Right hindlimb (tissue), 1 donor: Measurements from ENCODE around the gene PIK3CD.

Source experiments
- DNase-seq: peaks from one replicate; pipeline ENCODE4 v3.0.0-alpha.2; 2018

The PIK3CD gene

DNA sequence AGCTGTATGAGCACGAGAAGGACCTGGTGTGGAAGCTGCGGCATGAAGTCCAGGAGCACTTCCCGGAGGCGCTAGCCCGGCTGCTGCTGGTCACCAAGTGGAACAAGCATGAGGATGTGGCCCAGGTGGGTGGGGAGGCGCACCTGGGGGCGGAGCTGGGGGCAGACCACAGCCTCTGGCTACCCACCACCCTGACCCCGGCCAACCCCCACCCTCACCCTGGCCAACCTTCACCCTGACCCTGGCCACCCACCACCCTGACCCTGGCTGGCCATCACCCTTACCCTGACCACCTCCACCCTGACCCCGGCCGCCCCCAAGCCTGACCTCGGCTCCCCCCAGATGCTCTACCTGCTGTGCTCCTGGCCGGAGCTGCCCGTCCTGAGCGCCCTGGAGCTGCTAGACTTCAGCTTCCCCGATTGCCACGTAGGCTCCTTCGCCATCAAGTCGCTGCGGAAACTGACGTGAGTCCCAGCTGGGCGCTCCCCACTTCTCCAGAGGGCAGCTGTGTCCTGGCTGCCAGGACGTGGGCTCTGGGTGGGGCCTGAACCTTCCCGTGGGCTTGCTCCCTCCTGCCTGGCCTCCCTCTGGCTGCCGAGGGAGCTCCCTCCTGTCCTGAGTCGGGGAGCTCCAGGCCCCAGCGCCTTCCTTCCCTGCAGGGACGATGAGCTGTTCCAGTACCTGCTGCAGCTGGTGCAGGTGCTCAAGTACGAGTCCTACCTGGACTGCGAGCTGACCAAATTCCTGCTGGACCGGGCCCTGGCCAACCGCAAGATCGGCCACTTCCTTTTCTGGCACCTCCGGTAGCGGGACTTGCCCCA, 69.5 kb downstream of the PIK3CD start:
- DNase-seq: no peak

DNA sequence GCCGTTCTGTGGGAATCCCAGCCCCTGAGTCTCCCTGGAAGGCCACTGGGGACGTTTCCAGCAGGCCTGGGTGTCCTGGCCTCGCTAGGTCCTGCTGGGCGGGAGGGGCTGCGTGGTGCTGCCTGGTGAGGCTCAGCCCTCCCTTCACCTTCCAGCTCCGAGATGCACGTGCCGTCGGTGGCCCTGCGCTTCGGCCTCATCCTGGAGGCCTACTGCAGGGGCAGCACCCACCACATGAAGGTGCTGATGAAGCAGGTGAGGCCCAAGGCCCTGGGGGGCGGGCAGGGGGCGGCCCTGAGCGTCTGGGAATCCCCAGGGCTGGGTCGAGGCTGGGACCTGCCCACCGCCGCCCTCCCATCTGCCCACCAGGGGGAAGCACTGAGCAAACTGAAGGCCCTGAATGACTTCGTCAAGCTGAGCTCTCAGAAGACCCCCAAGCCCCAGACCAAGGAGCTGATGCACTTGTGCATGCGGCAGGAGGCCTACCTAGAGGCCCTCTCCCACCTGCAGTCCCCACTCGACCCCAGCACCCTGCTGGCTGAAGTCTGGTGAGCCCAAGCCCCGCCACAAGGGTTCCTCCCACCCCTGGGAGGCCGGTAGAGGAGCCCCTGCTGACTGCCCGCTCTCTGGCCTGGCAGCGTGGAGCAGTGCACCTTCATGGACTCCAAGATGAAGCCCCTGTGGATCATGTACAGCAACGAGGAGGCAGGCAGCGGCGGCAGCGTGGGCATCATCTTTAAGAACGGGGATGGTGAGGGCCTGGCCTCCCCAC, 70.3 kb downstream of the PIK3CD start:
- DNase-seq: no peak

DNA sequence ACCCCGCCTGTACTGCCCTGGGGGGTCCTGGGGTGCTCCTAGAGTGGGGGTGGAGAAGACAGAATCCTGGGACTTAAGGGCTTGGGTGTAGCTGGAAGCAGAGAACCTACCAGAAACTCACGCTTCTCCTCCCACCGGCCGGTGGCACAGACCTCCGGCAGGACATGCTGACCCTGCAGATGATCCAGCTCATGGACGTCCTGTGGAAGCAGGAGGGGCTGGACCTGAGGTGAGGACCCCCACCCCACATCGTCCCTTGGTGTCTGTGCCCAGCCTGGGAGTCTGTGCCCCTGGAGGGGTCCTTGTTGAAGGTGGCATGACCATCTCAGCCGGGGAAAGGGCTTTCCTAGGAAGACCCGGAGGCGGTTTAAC, 70.8 kb downstream of the PIK3CD start:
- DNase-seq: no peak

DNA sequence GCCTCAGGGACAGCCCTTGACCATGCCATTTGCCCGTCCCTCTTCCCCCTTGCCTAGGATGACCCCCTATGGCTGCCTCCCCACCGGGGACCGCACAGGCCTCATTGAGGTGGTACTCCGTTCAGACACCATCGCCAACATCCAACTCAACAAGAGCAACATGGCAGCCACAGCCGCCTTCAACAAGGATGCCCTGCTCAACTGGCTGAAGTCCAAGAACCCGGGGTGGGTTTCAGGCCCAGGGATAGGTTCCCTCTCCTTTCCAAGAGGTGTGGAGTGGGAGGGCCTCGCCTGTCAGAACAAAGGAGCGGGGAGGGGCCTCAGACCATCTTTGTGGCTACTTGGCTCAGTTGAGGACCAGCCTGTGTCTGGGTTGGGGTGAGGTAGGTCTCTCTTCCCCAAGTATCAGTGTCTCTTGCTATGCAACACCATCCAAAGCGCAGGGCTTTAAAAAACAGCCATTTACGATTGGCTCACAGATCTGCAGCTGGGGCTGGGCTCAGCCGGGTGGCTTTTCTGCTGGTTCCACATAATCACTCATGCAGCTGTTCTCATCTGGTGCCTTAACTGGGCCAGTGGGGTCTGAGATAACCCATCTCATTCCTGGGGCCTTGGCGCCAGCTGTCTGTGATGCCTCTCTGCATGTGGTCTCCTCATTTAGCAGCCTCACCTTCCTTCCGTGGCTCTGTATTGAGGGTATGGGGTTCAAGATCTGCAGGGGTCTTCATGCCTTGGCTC, 71.7 kb downstream of the PIK3CD start:
- no peak for DNase-seq

DNA sequence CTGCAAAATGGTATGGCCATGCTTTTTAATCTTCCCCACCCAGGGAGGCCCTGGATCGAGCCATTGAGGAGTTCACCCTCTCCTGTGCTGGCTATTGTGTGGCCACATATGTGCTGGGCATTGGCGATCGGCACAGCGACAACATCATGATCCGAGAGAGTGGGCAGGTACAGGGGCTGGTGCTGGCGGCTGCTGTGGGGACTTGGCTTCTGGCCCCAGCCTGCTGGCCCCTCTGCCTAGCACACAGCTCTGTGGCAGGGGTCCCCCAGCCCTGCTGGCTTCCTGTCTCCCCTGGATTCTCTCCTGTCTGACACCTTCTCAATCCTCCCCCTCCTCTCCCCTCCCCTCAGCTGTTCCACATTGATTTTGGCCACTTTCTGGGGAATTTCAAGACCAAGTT, 72.4 kb downstream of the PIK3CD start:
- no peak for DNase-seq

DNA sequence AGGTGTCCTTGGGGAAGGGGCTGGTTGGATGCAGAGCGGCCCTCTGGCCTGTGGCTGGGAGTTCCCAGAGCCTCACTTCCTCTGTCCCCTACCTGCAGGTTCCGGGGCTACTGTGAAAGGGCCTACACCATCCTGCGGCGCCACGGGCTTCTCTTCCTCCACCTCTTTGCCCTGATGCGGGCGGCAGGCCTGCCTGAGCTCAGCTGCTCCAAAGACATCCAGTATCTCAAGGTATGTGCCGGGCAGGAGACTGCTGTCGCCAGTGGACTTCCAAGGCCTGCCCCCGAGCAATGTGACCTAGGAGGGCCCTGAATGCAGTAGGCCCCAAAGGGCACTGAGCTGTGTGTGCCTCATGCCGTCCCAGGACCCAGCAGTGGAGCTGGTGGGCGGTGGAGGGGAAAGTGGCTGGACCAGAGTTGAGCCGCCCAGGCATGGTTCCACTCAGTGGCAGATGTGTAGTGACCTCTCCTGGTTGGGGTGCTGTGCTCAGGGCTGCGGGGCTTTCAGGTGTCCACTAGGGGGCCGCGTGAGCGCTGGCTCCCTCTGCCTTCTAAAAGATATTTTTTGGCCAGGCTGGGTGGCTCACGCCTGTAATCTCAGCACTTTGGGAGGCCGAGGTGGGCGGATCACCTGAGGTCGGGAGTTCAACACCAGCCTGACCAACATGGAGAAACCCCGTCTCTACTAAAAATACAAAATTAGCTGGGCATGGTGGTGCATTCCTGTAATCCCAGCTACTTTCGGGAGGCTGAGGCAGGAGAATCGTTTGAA, 73.4 kb downstream of the PIK3CD start:
- no peak for DNase-seq

DNA sequence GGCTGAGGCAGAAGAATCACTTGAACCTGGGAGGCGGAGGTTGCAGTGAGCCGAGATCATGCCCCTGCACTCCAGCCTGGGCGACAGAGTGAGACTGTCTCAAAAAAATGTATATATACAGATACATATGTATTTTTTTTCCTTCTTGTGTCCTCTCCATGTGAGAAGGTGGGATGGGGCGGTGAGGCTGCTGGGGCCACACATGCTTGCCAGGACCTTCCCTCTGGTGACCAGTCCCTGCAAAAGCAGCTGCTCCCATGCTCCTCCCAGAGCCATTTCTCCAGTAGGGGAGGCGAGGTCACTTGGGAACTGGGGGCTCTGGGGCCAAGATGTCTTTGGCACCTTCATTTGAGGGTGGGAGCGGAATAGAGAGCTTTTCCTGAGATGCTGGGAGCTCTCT, 74.9 kb downstream of the PIK3CD start:
- no peak for DNase-seq

DNA sequence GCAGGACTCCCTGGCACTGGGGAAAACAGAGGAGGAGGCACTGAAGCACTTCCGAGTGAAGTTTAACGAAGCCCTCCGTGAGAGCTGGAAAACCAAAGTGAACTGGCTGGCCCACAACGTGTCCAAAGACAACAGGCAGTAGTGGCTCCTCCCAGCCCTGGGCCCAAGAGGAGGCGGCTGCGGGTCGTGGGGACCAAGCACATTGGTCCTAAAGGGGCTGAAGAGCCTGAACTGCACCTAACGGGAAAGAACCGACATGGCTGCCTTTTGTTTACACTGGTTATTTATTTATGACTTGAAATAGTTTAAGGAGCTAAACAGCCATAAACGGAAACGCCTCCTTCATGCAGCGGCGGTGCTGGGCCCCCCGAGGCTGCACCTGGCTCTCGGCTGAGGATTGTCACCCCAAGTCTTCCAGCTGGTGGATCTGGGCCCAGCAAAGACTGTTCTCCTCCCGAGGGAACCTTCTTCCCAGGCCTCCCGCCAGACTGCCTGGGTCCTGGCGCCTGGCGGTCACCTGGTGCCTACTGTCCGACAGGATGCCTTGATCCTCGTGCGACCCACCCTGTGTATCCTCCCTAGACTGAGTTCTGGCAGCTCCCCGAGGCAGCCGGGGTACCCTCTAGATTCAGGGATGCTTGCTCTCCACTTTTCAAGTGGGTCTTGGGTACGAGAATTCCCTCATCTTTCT, 75.5 kb downstream of the PIK3CD start:
- no peak for DNase-seq

DNA sequence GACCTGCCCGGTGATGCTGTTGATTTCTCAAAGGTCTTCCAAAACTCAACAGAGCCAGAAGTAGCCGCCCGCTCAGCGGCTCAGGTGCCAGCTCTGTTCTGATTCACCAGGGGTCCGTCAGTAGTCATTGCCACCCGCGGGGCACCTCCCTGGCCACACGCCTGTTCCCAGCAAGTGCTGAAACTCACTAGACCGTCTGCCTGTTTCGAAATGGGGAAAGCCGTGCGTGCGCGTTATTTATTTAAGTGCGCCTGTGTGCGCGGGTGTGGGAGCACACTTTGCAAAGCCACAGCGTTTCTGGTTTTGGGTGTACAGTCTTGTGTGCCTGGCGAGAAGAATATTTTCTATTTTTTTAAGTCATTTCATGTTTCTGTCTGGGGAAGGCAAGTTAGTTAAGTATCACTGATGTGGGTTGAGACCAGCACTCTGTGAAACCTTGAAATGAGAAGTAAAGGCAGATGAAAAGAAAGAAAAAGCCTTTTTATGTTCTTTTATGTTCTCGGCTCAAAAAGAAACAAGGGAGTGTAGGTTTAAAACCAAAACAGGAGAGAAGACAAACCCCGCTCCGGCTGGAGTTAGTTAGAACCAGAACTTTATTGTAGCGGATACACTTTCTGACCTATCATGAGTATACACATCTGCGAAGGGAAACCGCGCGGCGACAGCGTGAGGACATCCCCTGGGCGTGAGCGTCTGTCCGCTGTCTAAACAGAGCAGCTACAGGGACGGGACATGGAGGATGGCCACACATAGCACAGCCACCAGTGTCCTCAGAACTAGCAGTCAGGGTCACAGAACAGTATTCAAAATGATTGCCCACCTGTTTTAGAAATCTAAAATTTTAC, 77.1 kb downstream of the PIK3CD start:
- DNase-seq: no peak

DNA sequence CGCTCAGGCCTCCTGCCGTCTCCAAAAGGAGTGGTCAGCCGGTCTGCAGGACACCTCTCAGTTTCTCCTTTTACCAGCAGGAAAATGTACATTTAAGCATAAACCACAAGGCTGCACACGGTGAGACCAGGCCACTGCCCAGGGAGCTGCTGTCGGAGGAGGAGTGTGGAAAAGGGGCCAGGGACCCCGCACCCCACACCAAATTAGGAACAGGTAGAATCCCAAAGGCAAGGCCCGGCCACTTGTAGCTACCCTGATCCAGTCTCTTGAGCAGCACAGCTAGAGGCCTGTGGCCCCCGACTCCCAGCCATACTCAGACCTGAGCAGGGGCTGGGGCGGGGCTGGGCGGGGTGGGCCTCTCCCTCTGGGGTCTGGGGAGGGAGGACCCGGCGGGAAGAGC, 78.0 kb downstream of the PIK3CD start:
- no peak for DNase-seq

DNA sequence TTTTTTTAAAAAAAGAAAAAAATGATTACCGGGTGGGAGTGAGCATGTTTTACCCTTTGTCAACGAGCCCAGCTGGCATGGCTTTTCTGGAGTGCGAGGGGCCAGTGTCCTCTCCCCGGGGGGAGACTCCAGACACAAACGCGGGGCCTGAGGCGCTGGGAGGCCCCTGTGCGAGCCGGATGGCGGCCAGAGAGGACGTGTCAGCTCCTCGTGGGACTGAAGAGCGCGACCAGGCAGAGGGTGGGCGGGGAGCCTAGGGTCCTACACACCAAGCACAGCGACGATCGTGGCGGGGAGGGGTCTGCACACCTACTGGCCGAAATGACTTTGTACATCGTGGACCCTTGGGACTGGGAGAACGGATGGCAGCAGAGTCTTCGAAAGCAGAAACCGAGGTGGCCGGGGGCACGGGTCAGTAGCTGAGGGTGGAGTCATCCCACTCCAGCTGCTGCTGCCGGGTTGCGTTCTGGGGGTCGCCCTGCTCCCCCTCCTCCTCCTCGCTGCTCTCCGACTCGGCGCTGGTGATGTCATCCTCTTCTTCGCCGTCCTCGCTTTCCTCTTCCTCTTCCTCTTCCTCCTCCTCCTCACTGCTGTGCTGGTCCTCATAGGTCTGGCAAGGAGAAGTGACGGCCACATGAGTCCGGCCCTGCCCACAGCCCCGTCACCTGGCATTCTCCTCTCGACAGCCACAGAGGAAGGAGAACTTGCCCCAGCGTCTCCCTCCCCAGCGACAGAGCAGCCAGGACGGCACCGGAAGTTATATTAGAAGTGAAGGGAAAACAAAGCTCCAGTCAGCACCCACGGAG, 78.8 kb downstream of the PIK3CD start:
- DNase-seq: no peak

DNA sequence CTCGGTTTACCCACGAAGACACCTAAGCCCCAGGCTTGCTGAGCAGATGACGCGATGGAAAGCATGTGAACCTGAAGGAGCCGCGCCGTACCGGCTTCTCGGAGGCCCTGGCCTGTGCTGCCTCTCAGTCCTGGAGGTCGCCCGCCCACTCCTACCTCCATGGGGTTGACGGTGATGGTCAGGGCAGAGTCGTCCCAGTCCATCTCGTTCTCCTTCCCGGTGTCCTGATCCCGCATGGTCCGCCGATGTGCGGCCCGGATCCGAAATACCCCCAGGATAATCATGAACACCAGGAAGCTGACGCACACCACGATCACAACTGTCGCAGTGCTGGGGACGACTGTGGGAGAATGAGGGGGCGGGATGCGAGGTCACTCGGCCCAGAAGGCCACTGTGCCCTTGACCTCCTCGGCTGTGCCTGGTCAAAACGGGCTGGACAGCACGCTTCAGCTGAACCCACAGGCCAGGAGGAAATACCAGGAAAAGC, 79.6 kb downstream of the PIK3CD start:
- no peak for DNase-seq

DNA sequence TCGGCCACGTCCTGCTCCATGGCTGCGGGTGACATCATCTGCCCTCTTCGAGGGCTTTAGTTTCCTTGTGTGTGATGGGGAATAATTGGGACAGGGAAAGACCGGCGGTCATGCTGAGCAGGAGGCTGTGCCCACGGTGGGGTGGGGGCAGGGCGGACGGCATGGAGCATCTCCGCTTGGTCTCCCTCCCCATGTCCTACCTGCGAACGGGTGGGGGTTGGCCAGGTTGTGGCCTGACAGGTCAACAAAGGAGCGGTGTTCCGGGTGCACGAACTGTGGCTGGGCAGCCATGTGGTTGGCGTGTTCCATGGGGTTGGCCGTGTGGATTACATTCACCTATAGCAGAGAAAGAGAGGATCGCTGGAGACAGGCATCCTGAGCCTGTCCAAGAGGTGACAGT, 80.0 kb downstream of the PIK3CD start:
- DNase-seq: no peak

DNA sequence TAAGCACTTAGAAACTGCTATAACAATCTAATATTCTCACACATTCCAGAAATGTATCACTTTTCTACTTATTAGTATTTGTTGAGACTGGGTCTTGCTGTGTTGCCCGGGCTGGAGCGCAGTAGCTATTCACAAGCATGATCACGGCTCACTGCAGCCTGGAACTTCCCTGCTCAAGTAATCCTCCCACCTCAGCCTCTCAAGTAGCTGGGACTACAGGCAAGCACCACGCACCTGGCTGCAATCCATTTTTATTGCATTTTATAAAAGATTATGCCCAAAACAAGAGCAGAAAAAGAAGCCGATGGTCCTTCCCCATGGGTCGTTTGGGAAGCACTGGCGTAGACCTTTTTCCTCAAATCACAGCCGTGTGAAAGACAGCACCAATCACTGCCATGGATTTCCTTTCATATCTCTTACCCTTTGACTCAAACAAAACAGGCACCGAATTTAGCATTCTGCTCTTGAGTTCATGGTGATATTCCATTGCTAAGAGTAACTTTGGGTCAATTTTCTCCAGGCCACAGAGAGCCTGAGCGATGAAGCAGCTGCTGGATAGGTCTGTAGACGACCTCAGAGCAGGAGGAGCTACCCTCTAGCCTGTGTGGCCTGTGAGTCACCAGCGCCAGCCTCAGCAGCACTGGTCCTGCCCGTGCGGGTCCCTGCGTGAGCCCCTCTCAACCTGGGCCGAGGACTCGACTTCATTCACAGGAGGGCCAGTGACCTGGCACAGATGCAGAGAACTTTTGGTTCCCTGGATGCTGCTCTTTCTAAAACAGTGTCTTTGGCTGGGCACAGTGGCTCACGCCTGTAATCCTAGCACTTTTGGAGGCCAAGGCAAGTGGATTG, 80.8 kb downstream of the PIK3CD start:
- no peak for DNase-seq

DNA sequence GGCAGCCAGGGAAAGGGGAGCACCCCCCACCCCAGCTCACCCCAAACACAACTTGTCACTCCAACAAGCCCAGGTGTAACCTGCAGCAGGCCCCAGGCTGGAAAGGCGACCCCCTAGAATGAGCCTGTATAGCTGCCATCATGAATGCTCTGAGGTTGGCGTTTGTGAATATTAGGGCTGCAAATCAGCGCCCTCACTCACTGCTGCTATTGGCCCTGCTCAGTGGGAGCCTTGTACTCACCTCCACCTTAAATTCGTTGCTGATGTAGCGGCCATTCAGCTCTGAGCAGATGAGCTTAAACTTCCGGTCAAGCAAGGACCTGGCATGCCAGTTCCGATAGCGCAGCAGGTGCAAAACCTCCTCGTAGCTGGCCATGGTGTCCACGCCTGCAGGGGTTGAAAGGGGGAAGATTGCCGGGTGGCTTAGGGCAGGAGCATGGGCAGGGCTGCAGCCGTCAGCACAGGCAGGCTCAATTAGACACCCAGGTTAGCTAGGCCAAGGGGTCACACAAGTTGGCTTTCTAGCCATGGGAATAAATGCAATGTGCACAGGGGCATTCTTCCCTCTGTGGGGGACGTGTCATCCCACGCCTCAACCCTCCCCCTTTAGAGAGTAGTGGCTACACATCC, 81.7 kb downstream of the PIK3CD start:
- no peak for DNase-seq

DNA sequence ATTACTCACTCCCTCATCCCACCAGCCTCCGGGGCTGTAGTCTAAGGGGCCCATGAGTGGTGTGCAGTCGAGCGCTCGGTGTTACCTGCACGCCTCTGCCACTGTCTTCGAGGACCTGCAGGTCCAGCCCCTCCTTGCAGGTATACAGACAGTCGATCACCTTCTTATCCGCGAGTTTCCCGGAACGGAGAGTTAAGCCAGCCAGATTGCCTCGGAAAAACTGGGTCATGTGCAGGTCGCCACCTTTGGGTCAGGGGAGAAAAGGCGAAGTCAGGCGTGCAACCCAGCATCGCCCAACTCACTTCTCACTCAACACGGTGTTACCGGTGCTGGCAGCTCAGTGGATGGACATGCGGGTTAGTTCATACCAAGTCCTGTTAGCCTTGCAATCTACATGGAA, 84.3 kb downstream of the PIK3CD start:
- DNase-seq: no peak

DNA sequence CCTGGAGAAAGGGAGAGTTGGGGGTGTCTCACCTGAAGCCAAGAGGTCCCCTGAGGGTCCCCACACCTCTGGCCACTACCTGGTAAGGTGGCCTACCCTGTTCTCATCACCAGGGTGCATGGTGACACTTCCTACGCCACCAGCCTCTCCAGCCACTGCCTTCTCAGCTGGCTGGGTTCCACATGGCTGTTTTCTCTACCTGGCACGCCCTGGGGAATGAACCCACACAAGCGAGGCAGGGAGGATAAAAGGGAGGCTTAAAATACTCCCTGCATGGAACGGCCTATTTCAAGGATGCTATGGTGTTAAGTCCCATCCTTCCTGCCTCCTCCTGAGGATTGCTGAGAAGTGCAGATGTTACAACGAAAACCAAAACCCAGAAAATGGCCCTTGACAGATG, 84.7 kb downstream of the PIK3CD start:
- no peak for DNase-seq

DNA sequence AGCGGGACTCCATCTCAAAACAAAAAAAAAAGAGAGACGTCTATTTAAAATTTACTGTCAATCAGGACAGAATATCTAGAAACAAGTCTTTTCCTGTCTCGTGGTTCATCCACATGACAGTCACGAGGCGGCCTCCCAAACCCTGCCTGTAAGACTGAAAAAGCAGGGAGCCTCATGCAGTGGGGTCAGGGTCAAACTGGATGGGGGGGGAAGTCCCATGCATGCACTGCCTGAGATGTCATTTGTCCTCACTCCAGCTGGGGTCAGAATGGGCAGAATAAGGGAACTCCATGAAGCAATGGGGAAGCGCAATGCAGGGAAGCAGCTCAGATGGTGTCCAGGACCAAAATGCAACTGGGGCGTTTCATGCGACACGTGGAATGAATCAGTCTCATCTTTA, 85.5 kb downstream of the PIK3CD start:
- no peak for DNase-seq

DNA sequence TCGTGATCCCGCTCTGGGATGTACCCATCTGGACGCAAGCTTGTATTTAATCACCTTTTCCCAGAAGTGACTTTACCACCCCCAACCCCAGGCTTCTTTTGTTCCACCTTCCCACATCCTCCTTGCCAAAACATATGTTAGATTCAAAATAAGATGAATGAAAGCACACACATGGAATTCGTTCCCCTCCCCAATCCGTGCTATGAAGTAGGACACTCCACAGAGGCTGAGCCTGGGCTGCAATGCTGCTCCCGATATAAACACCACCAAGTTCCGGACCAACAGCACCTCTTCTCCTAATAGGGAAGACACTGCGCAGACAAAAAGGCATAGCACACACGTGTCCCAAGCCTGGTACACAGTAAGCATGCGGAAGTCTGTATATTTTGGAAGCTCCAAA, 86.1 kb downstream of the PIK3CD start:
- no peak for DNase-seq
